GM23338 (cell line): Measurements from ENCODE around the gene NDUFA13. TPM values are rescaled to one million over a fixed set of nuclear protein-coding genes. Genes with fewer than 3 reads are reported as not detected.

Source experiments
- ATAC-seq: fragments of 200-7000 bp; cut with Tn5 transposase; 3 replicates; pipeline ENCODE4 v1.9.1; 2020
- DNase-seq: peaks from one replicate; pipeline ENCODE4 v3.0.0-alpha.2; 2015; ENCODE audit warnings: low spot score
- H2AFZ ChIP-seq: fragments of 200-600 bp; sonication (generic); 2 replicates; pipeline ENCODE4 v1.8.0; 2016; ENCODE audit warnings: antibody characterized with exemption, mild to moderate bottlenecking, moderate library complexity
- H3F3A ChIP-seq: fragments of 200-600 bp; sonication (generic); replicated peaks from 2 replicates; pipeline ENCODE4 v1.8.0; 2017; ENCODE audit warnings: antibody characterized with exemption, mixed run types, low read depth
- H3K27ac ChIP-seq: fragments of 200-600 bp; sonication (generic); 2 replicates; pipeline ENCODE4 v1.6.1; 2016; ENCODE audit warnings: low read depth
- H3K27me3 ChIP-seq: fragments of 200-600 bp; sonication (generic); 2 replicates; pipeline ENCODE4 v1.8.0; 2016; ENCODE audit warnings: mild to moderate bottlenecking, mixed run types, moderate library complexity; ENCODE audit not compliant: insufficient read depth
- H3K36me3 ChIP-seq: fragments of 200-600 bp; sonication (generic); 2 replicates; pipeline ENCODE4 v1.8.0; 2016; ENCODE audit warnings: mild to moderate bottlenecking; ENCODE audit not compliant: insufficient read depth
- H3K4me1 ChIP-seq: fragments of 200-600 bp; sonication (generic); 2 replicates; pipeline ENCODE4 v1.8.0; 2016; ENCODE audit warnings: mild to moderate bottlenecking, moderate library complexity; ENCODE audit not compliant: insufficient read depth
- H3K4me2 ChIP-seq: fragments of 200-600 bp; sonication (generic); 2 replicates; pipeline ENCODE4 v1.7.1; 2017; ENCODE audit warnings: mixed run types
- H3K4me3 ChIP-seq: fragments of 200-600 bp; sonication (generic); 2 replicates; pipeline ENCODE4 v1.6.1; 2016; ENCODE audit warnings: mixed run types
- H3K79me2 ChIP-seq: fragments of 200-600 bp; sonication (generic); replicated peaks from 2 replicates; pipeline ENCODE4 v1.8.0; 2017; ENCODE audit warnings: mild to moderate bottlenecking; ENCODE audit not compliant: insufficient read depth
- H3K9me2 ChIP-seq: fragments of 200-600 bp; sonication (generic); 2 replicates; pipeline ENCODE4 v1.8.0; 2017; ENCODE audit not compliant: insufficient read depth
- H4K20me1 ChIP-seq: fragments of 200-600 bp; sonication (generic); replicated peaks from 2 replicates; pipeline ENCODE4 v1.8.0; 2017; ENCODE audit warnings: mild to moderate bottlenecking; ENCODE audit not compliant: insufficient read depth
- H3K27ac Mint-ChIP-seq: 2 replicates; pipeline ENCODE4 v1.8.0; 2020; ENCODE audit warnings: inconsistent platforms, mild to moderate bottlenecking, moderate library complexity, mixed read lengths
- H3K27me3 Mint-ChIP-seq: 3 replicates; pipeline ENCODE4 v1.8.0; 2022; ENCODE audit warnings: low read depth, mild to moderate bottlenecking, moderate library complexity, mixed read lengths, inconsistent platforms; ENCODE audit not compliant: insufficient read depth, poor library complexity
- H3K36me3 Mint-ChIP-seq: 3 replicates; pipeline ENCODE4 v1.8.0; 2021; ENCODE audit warnings: low read depth, mild to moderate bottlenecking, inconsistent platforms, moderate library complexity, mixed read lengths
- H3K4me1 Mint-ChIP-seq: 3 replicates; pipeline ENCODE4 v1.8.0; 2020; ENCODE audit warnings: mild to moderate bottlenecking, inconsistent platforms, mixed read lengths
- H3K4me3 Mint-ChIP-seq: 3 replicates; pipeline ENCODE4 v1.8.0; 2021; ENCODE audit warnings: moderate library complexity, mild to moderate bottlenecking, inconsistent platforms, mixed read lengths
- H3K9me3 Mint-ChIP-seq: 3 replicates; pipeline ENCODE4 v1.8.0; 2020; ENCODE audit warnings: moderate library complexity, mild to moderate bottlenecking, inconsistent platforms, mixed read lengths
- CREB1 ChIP-seq: fragments of 250-450 bp; sonication (Bioruptor Pico); IDR thresholded peaks from 2 replicates; pipeline ENCODE4 v1.5.0; 2020; ENCODE audit warnings: low read depth, mild to moderate bottlenecking, moderate library complexity
- CTCF ChIP-seq, 2 experiments: fragments of 200-600 bp in 1 of 2; sonication (generic) in 1 of 2; conservative IDR thresholded peaks; 2 replicates each; pipeline versions ENCODE4 v1.5.1 to v1.6.1; 2016 to 2017; ENCODE audit warnings: antibody characterized with exemption in 2 of 2, low read depth in 2 of 2, mild to moderate bottlenecking in 2 of 2, moderate library complexity in 1 of 2
- ETS1 ChIP-seq: IDR thresholded peaks from 2 replicates; pipeline ENCODE4 v1.6.1; 2016; ENCODE audit warnings: antibody characterized with exemption
- EZH2 ChIP-seq: fragments of 200-600 bp; sonication (generic); IDR thresholded peaks from one replicate; pipeline ENCODE4 v1.8.0; 2017; ENCODE audit warnings: antibody characterized with exemption, mild to moderate bottlenecking, low read depth; ENCODE audit not compliant: unreplicated experiment
- JUNB ChIP-seq: IDR thresholded peaks from one replicate; pipeline ENCODE4 v1.6.1; 2016; ENCODE audit warnings: antibody characterized with exemption; ENCODE audit not compliant: unreplicated experiment
- NANOG ChIP-seq: IDR thresholded peaks from 2 replicates; pipeline ENCODE4 v1.6.1; 2016; ENCODE audit warnings: antibody characterized with exemption, borderline replicate concordance
- POLR2AphosphoS5 ChIP-seq: IDR thresholded peaks from 2 replicates; pipeline ENCODE4 v1.6.1; 2016; ENCODE audit warnings: antibody characterized with exemption, low read depth
- STAT1 ChIP-seq: IDR thresholded peaks from one replicate; pipeline ENCODE4 v1.6.1; 2016; ENCODE audit warnings: antibody characterized with exemption; ENCODE audit not compliant: unreplicated experiment
- ZNF114 ChIP-seq: fragments of 250-450 bp; sonication (Bioruptor Pico); IDR thresholded peaks from 2 replicates; pipeline ENCODE4 v1.5.0; 2020; ENCODE audit warnings: mild to moderate bottlenecking, moderate library complexity
- ZNF331 ChIP-seq: fragments of 250-450 bp; sonication (Bioruptor Pico); IDR thresholded peaks from 2 replicates; pipeline ENCODE4 v1.5.0; 2020; ENCODE audit warnings: low read depth, mild to moderate bottlenecking, moderate library complexity
- long read RNA-seq: library from polyadenylated mRNA; unstranded; transcript quantifications from one replicate; pipeline ENCODE4 v2.0.0, GENCODE V29; 2020; ENCODE audit not compliant: unreplicated experiment
- polyA plus RNA-seq: library from polyadenylated mRNA; unstranded; fragments of >200 nt; fragmentation: Nextera tagmentation; extraction: Ambion mirVana; gene quantifications from 2 replicates; pipeline ENCODE4 v1.2.1, GENCODE V29; 2016
- total RNA-seq: library from RNA; depleted of rRNA; stranded (reverse); fragments of >200 nt; shearing (Covaris generic); gene quantifications from 2 replicates; pipeline ENCODE4 v1.2.3, GENCODE V29; 2014; rRNA removed

The NDUFA13 gene
- 37.6 and 143 TPM in 2 replicates for total RNA-seq
- 598 and 619 TPM in 2 replicates for polyA plus RNA-seq
- long read RNA-seq, transcript NDUFA13-204 (5 exons, 991 nt), result major isoform, 300 of 303 reads
- long read RNA-seq, partial matches to known transcripts, result 0 of 303 reads
- long read RNA-seq, other reads (novel, unspliced or antisense), result 0 of 303 reads

- H3K9me2 ChIP-seq, result no peaks in the 10 kb centered on the region
- DNase-seq (peak; percentile 97), ATAC-seq (peak; percentile 90)
- peak within 1 kb of the TSS; percentile 95 for H3K4me3 Mint-ChIP-seq
- H3K4me1 ChIP-seq, result no peaks in the 10 kb centered on the region; the same call in 1 of the 2 replicates
- H2AFZ ChIP-seq, result peak within 1 kb of the TSS; percentile 98
- H3K4me3 ChIP-seq, result peak within 1 kb of the TSS; percentile 99
- 0 out of 2 replicates have a peak, but pooled peaks cover 3% of the 10 kb centered on the region for H3F3A ChIP-seq
- peaks cover 3% of the 10 kb centered on the region; the same call in 2 of the 3 replicates for H3K4me1 Mint-ChIP-seq
- H3K36me3 Mint-ChIP-seq, result peaks cover 30% of the 10 kb centered on the region
- no peaks in the 10 kb centered on the region for H3K27me3 ChIP-seq
- peak within 1 kb of the TSS; percentile 92 for H3K27ac ChIP-seq
- TF ChIP-seq STAT1 (no peak), JUNB (no peak), CREB1 (CRISPR knock-in tag) (peak; percentile 86), ZNF331 (no peak), POLR2AphosphoS5 (peak; percentile 96), NANOG (no peak), CTCF (conservative IDR thresholded peaks at IDR 0.05; ENCODE audit: low read depth in 2 of 2) (peak; percentile 25 to 29; a peak in 2 of 4 replicates), ETS1 (peak; percentile 94)
- H3K36me3 ChIP-seq, result 0 out of 2 replicates have a peak, but pooled peaks cover 3% of the 10 kb centered on the region
- H3K79me2 ChIP-seq, result peaks cover 44% of the 10 kb centered on the region
- H3K27me3 Mint-ChIP-seq, result peaks cover 13% of the 10 kb centered on the region
- H3K27ac Mint-ChIP-seq, result peak within 1 kb of the TSS; percentile 96
- H3K9me3 Mint-ChIP-seq, result no peaks in the 10 kb centered on the region; the same call in 2 of the 3 replicates
- H4K20me1 ChIP-seq, result peaks cover 12% of the 10 kb centered on the region; the same call in 1 of the 2 replicates
- H3K4me2 ChIP-seq, result peak within 1 kb of the TSS; percentile 99
These were observed at the start of gene NDUFA13 for GRCh38 chr19:19515642-19516519. NDUFA13 (plus strand) TSS chr19:19516225; CDS start chr19:19516239, 14 bp downstream.

- Mint-ChIP-seq H3K4me3 (no peak overlapping the region), H3K9me3 (peaks cover 35% of the 10 kb centered on the region), H3K4me1 (peaks cover 27% of the 10 kb centered on the region), H3K27me3 (peaks cover 6% of the 10 kb centered on the region), H3K36me3 (peaks cover 79% of the 10 kb centered on the region), H3K27ac (no peak overlapping the region)
- no peak for DNase-seq
- Histone ChIP-seq H3K79me2 (peaks cover 99% of the 10 kb centered on the region), H2AFZ (no peak overlapping the region), H3K4me1 (peaks cover 7% of the 10 kb centered on the region), H3K27me3 (no peaks in the 10 kb centered on the region), H3F3A (peaks cover 27% of the 10 kb centered on the region; the same call in 1 of the 2 replicates), H3K4me3 (no peak overlapping the region), H4K20me1 (peaks cover 29% of the 10 kb centered on the region), H3K36me3 (peaks cover 23% of the 10 kb centered on the region), H3K4me2 (no peak overlapping the region), H3K27ac (peak overlapping the region; percentile 9; the same call in 1 of the 2 replicates), H3K9me2 (no peaks in the 10 kb centered on the region)
- ATAC-seq, result no peak
- TF ChIP-seq NANOG, result no peak
- no peak for TF ChIP-seq ZNF331
- TF ChIP-seq CREB1 (CRISPR knock-in tag), result no peak
- no peak for TF ChIP-seq ZNF114
- no peak for TF ChIP-seq CTCF (conservative IDR thresholded peaks at IDR 0.05; ENCODE audit: low read depth in 2 of 2)
- no peak for TF ChIP-seq JUNB
- no peak for TF ChIP-seq EZH2
These were observed 47.5 kb upstream of the NDUFA13 start for GRCh38 chr19:19468424-19469050.
